NCI-H748 treated with DMSO at 0.1 percent for 48 hours (cell line): ENCODE results near the gene PLCD3.

Source experiments
- DNase-seq: peaks from one replicate; lab custom pipeline; 2025; lab: John Stamatoyannopoulos, UW

Gene PLCD3

DNA sequence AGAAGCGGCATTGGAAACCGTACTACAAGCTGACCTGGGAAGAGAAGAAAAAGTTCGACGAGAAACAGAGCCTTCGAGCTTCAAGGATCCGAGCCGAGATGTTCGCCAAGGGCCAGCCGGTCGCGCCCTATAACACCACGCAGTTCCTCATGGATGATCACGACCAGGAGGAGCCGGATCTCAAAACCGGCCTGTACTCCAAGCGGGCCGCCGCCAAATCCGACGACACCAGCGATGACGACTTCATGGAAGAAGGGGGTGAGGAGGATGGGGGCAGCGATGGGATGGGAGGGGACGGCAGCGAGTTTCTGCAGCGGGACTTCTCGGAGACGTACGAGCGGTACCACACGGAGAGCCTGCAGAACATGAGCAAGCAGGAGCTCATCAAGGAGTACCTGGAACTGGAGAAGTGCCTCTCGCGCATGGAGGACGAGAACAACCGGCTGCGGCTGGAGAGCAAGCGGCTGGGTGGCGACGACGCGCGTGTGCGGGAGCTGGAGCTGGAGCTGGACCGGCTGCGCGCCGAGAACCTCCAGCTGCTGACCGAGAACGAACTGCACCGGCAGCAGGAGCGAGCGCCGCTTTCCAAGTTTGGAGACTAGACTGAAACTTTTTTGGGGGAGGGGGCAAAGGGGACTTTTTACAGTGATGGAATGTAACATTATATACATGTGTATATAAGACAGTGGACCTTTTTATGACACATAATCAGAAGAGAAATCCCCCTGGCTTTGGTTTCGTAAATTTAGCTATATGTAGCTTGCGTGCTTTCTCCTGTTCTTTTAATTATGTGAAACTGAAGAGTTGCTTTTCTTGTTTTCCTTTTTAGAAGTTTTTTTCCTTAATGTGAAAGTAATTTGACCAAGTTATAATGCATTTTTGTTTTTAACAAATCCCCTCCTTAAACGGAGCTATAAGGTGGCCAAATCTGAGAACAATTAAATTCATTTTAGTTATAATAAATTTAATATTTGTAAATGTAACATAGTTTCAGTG lies 17.7 kb upstream of the PLCD3 start:
- no peak for DNase-seq

DNA sequence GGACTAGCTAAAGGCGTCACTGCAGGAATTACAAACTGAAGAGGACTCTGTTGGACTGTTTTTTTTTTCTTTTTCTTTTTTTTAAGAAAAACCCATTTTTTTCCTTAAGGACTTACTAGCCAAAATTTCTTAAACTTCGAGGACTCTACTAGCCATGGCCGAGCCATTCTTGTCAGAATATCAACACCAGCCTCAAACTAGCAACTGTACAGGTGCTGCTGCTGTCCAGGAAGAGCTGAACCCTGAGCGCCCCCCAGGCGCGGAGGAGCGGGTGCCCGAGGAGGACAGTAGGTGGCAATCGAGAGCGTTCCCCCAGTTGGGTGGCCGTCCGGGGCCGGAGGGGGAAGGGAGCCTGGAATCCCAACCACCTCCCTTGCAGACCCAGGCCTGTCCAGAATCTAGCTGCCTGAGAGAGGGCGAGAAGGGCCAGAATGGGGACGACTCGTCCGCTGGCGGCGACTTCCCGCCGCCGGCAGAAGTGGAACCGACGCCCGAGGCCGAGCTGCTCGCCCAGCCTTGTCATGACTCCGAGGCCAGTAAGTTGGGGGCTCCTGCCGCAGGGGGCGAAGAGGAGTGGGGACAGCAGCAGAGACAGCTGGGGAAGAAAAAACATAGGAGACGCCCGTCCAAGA lies 16.8 kb upstream of the PLCD3 start:
- DNase-seq: peak; percentile 78

DNA sequence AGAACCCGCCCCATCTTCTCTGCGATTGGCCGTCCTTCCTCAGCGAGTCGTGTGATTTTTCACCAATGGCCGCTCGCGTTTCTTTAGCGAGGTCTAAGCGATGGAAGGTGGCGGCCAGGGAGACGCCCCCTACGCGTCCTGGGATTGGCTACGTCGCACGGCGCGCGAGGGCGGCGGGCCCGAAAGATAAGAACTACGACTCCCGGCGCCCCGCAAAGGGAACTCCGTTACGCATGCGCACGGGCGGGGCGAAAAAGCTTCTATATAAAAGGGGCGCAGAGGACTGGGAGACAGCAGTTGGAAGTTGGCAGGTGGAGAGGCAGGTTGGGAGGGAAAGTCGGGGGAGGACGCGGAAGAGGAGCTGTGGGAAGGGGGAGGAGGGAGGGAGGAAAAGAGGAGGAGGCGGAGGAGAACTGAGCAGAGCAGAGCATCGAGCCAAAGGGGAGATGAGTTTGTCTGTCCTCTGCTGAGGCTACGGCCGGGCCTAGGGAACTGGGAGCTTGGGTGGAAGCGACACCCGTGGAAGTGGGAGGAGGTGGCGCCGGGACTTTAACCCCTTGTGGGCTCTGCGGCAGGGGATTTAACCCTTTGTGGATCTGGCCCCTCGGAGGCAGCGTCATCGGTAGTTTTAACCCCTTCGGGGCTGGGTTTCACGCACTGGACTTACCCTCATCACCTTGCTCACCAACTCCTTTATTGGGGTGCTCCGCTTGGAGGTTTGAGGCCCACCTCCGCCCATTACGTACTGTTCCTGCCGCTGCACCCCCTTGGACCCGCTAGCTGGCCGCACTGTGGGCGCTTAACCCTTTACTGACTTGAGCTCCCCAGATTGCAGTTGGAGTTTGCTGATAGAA lies 16.1 kb upstream of the PLCD3 start, which contains the start of gene HEXIM1:
Gene HEXIM1 (plus strand): TSS at position 293 of the 854 bp plus-strand sequence. CDS start 716 bp downstream, outside the sequence.
- peak; percentile 98 for DNase-seq

DNA sequence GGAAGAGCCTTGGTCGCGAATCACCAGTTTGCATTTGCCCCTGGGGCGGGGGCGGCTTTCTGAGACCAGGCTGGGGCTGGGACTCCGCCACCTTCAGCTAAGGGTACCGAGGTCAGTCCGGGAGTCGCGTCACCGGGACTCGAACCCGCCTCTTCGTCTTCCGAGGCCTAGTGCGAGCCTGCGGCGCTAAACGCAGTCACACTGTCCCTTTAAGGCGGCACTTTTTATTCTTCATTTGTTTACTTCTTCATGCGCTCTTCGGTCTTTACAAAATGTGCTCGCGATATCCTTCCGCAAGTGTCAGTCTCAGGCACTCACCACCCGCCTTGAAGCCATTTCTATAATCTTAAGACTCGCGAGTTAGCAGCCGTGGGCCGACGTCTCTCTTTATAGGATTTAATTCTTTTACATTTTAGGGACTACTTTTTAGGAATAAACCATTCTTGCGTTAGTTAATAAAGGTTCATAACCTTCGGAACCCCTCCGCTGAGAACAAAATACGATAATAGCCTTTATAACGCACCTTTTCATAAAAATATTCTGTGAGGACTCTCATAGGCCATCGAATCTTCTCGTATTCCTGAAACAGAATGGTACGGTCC lies 15.4 kb upstream of the PLCD3 start:
- peak; percentile 90 for DNase-seq

DNA sequence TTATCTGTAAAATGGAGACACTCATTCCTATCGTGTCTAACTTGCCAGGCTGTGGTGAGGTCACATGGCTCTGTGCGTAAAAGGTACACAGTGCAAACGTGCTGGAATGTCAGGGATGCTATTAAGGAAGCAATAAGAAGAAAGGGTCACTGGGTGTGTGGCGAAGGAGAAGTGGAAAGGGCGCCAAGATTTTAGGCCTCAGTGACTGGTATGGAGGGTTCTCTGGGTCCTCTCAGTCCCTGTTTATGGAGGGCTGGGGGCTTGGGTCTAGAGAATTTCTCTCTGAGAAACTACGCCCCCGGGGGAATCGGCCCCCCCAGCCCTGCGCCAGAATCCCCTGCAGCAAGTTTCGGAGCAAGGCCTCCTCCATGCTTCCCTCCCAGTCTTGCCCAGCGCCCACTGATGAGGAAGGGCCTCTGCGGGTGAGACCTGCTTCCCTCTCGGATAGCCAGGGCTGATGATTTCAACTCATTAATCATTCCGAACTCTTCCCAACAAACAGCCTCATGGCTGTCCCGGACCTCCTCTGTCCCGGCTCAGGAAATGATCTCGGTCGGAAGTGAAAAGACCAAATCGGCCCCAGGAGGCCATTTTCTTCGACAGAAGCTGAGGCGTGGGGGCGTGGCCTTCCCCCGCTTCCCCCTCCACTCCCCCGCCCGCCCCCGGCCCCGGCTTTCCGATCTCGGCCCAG lies 14.7 kb upstream of the PLCD3 start:
- no peak for DNase-seq

DNA sequence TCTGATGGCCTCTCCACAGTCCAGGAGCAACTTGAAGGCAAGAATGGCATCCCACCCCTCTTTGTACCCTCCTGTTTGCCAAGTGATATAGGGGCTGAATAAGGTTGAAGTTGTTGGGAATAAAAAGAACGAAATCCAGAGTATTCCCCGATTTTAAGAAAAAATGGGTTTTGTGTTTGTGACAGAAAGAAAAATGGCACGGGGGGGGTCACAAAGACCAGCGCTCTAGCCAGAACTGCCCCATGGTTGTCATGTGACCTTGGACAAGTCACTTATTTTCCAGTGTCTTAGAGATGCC lies 14.2 kb upstream of the PLCD3 start:
- no peak for DNase-seq

DNA sequence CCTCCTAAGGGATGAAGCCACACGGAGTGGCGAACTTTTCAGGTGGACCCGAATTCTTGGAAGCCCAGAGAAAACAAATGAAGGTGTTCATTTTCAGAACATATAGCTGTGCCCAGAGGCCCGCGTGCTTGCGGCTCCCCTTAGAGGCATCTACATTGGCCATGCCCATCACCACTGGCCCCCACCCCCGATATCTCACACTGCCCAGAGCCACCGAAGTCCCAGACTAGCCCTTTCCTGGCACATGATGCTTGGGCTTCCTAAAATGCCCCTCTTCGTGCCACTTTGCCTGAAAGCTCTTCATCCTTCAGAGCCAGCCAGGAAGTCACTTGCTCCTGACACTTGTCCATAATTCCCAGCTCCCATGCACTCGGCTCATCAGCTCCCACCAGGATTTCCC lies 13.9 kb upstream of the PLCD3 start:
- no peak for DNase-seq

DNA sequence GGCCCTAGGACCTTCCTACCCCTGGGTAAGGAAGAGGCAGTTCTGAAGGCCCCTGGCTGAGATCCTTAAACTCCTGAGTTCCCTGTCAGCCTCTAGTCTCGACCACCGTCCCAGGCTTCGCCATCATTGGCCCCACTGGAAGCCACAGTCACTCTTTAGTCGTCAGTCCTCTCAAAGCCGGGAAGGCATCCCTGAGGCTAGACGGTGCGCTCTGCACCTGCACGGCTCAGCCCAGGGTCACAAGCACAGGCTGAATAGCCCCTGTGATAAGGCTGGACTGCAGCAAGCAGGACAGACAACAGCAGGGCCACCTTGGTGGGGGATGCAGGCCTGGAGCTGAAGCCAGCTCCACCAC lies 12.7 kb upstream of the PLCD3 start:
- DNase-seq: no peak

DNA sequence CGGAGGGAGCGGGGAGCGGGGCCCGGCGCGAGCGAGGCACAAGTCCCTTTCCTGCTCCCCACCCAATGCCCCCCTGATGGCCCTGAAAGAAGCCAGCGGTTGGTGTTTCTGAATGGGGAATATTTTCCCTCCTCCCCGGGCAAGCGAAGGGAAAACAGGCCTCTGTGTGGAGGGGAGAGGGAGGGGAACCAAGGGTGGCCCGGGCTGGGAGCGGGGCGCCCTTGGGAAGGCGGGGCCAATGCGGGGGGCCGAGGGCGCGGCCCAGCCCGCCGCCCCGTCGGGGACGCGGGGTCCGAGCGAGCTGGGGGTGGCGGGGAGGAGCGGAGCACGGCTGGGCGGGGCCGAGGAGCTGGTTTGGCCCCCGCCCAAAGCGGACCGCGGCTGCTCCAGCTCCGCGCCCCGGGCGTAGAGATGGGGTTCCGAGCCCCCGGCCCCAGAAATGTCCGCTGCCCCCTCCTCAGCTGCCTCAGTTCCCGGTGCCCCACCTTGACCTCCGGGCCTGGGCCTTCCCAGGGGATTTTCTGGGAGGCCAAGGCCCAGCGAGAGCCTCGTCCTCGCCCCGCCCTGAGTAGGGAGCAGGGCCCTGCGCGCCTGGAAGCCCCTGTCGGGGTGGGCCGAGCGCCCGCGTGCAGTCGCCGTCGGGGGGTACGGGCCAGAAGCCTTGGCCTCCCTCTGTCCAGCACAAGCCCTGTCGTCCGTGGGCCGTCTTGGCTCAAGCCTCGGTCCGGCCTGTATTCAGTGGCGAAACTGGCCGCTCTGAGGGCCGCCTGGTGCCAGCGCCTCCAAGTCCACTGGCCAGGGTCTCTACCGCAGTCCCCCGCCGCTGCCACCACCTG lies 12.1 kb upstream of the PLCD3 start:
- no peak for DNase-seq

DNA sequence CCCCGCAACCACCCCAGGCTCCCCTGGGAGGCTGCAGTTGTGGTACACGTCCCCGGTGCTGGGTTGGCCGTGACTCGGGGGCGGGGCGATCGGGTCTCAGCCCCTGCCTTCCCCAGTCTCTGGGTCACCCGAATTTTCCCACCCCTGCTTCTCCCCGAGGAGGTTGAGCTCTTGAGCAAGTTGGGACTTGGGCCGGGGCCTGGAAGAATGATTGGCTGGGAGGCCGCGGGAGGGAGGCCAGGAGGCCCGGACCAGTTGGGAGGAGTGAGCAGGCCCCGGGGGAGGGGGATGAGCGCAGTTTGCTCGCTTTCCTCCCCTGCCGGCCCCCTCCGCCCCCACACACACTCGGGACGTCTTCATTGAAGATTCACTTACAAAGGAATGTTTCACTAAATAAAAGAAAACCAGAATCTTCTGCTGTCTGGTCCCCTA lies 11.5 kb upstream of the PLCD3 start:
- no peak for DNase-seq

DNA sequence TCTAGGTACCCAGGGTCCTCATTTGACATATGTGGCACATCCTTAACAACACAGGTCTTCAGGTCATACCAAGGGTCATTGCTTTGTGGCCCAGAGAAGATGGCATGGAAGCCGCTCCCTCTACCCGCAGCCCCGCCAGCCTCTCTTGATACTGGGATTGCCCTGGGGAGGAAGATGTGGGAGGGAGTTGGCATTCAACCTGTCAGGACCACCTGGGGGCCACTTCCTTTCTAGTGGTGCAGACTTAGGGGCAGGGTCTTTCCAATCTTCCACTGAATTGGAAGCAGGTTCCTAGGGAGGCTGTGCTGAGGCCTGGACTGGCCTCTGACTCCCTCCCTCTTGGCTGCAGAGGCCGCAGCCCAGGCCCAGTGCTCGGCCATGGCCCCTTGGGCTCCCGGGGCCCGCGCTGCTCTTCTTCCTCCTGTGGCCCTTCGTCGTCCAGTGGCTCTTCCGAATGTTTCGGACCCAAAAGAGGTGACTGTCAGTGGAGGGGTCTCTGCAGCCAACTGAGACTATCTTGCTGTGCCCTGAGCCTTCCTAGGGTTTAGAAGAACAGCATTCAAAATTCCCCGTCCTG lies 10.9 kb upstream of the PLCD3 start:
- DNase-seq: no peak

DNA sequence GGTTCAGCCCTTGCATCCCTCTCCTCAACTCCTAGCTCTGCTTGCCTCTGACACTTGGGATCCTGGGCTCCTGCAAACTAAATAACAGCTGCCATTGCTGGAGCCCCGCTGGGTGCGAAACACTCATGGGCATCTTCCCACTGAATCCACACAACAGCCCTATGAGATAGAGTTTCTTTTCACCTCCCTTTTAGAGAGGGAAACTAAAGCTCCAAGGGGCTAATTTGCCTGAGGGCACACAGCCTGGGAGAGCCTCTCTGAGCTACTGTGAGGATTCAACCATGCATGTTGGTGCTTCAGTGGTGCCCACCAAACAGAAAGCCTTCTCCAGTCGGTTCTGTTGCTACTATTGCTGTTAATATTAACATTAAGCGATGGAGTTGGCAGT lies 7.2 kb upstream of the PLCD3 start:
- DNase-seq: no peak

DNA sequence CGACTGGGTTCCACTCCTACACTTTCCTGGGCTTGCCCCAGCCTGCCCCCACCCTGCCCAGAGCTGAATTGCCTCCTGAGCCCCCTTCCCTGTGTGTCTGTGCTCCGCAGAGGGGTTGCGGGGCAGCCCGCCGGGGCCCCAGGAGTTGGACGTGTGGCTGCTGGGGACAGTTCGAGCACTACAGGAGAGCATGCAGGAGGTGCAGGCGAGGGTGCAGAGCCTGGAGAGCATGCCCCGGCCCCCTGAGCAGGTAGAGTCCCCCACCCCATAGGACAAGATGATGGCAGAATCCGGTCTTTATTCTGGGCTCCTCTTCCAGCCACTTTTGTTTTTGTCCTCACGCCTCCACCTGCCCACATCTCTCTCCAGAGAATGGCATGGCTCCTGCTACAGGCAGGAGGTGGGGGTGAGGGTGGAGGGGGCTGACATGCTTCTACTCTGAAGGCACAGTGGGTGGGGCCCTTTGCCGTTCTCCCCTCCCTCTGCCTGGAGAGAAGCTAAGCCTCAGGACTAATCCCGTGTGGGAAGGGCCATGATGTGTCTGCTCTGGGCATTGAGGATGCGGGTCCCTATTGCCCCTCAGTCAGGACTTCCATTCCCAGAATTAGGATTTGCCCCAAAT lies 6.7 kb upstream of the PLCD3 start:
- no peak for DNase-seq

DNA sequence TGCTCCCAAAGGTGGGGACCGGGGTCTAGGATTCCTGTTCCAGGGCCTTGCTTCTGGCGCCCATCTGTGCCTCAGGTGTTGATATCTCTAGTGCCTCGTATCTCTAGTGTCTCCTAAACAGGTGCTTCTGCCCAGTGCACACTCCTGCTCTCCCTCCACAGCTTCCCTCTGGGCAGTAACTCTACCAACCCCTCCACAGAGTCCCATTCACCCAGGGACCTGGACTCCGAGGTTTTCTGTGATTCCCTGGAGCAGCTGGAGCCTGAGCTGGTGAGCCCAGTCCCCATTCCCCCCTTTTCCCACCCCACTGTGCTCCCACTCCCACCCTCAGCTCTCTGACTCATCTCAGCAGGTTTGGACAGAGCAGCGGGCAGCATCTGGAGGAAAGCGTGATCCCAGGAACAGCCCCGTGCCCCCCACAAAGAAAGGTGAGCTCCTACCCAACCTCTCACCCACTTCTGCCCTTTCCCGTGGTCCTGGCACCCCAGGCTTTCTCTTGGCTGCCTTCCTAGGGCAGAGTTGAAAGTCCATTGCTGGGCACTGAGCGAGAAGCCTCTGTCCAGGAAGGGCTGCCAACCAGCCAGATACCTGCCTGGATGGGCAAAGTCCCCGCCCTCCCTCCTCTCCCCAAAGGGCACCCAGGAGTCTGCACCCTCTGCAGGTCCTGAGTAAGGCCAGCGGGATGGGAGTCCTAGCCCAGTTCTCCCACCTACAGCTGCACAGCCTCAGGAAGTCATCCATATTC lies 5.4 kb upstream of the PLCD3 start:
- no peak for DNase-seq

DNA sequence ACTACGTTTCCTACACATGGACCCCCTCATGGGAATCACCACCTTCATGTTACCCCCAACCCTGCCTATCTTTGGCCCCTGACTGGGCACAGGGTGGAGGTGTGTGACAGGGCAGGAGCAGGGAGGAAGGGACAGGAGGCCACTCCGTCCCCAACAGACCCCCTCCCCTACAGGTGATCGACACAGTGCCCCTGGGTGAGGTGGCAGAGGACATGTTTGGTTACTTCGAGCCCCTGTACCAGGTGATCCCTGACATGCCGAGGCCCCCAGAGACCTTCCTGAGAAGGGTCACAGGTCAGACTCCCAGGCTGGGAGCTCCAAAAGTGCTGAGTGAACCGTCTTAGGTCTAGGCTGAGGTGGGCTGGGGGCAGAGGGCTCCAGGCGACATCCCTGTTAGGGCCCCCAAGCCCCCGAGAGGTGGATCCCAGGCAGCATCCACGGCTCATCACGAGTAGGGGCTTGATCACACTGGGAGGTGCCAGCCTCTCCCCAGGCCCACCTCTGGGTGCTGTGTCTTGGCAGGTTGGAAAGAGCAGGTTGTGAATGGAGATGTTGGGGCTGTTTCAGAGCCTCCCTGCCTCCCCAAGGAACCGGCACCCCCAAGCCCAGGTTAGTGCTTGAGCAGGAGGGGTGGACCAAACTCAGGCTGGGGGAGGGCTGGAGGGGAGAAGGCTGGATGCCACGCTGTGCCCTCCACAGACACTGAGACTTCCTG lies 4.7 kb upstream of the PLCD3 start:
- no peak for DNase-seq

DNA sequence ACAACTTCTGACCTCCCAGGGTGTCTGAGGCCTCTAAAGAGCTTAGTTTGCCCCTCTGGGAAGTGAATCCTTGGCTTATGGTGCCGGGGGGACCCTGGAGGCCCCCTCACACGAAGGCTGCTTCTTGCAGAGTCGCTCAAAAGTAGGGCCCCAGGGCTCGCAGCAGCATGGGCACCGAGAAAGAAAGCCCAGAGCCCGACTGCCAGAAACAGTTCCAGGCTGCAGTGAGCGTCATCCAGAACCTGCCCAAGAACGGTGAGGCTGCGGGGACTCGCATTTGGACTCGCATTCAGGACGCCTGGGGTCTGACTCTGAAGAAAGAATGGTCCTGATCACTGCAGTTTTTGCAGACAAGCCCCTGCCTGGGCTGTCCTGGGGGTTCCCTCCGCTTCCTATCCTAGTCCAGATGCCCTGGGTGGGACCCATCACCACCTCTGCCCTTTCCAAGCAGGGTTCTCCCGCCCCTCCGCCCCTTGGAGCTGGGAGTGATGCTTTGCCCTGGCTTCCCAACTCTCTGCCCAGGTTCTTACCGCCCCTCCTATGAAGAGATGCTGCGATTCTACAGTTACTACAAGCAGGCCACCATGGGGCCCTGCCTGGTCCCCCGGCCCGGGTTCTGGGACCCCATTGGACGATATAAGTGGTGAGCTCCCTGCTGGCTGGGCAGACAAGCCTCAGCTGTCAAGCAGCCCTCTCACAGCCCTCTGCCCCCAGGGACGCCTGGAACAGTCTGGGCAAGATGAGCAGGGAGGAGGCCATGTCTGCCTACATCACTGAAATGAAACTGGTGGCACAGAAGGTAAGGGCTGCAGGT lies 3.9 kb upstream of the PLCD3 start:
- DNase-seq: no peak

DNA sequence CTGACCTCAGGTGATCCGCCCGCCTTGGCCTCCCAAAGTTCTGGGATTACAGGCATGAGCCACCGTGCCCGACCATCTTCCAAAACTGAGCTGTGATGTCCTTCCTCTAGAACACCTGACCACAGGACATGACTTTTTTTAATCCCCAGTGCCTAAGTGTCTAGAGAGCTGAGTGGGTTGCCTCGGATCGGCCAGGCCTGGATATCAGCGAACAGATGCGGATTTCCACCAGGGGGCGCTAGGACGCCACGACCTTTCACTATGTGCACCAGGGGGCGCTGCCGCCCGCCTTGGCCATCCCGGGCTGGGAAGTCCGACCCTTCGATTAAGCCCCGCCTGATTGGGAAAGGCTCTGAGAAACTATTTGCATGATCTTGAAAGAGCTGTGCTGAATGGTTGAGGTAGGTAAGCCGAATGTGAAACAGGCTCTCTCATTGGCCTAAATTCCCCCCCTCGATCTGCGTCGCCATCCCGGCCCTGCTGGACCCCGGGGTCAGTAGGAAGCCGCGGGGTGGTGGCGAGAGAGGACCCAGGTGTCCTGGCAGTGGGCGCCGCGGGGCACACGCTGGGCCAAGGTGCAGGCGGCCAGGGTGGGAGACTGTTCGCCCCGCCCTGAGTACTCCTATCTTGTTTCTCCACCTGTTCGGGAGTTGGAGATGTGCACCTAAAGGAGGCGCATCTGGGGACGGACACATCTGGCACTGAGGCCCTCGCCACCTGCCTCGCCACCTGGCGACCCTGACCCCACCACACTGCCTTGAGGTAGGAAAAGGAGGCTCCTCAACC lies 3.1 kb upstream of the PLCD3 start, which contains the start of gene ACBD4:
Gene ACBD4 (plus strand): TSS at position 496 of the 786 bp plus-strand sequence. CDS start 458 bp downstream, outside the sequence.
- peak; percentile 91 for DNase-seq
